HepG2 (cell line): Measurements from ENCODE around the gene SF3A2. TPM values are rescaled to one million over a fixed set of nuclear protein-coding genes. Genes with fewer than 3 reads are reported as not detected.
A peak's percentile ranks its signal among the peaks of the same experiment; 100 is the strongest.
"Not testable (repeated sequence)": the region's sequence is repeated elsewhere in the genome, so short reads cannot be mapped to it uniquely, and the experiment has no call there.

Experiments used
- ATAC-seq: fragments of 200-7000 bp; cut with Tn5 transposase; 3 replicates; pipeline ENCODE4 v1.9.1; 2020; ENCODE audit warnings: mild to moderate bottlenecking, moderate library complexity
- BruUV-seq: library from RNA; stranded (reverse); fragments of 400-500 nt; replicated peaks from 2 replicates; lab custom pipeline; 2021; lab: Mats Ljungman, UMichigan
- CTCF ChIA-PET: fragments of 300-600 bp; formaldehyde crosslinking; extraction: SDS; loops from one replicate; lab custom pipeline; 2021; ENCODE audit warnings: low total read pairs, inconsistent platforms, low intra/inter-chr PET ratio; lab: Yijun Ruan, JAX
- POLR2A ChIA-PET: fragments of 350-600 bp; sonication (Branson Sonifier 250); formaldehyde crosslinking; loops from one replicate; lab custom pipeline; 2020; ENCODE audit warnings: antibody characterized with exemption, inconsistent platforms; lab: Yijun Ruan, JAX
- DNase-seq: peaks from one replicate; pipeline ENCODE4 v3.0.0-alpha.2; 2015; ENCODE audit warnings: low spot score
- FAIRE-seq: peaks from 3 replicates; lab custom pipeline; 2011; peaks lifted over from hg19 to GRCh38; lab: Jason Lieb, UNC
- H2AFZ ChIP-seq: one replicate; pipeline ENCODE4 v1.6.1; 2011; ENCODE audit warnings: low read length, inconsistent platforms
- H3K27ac ChIP-seq: fragments of 300-600 bp; 3 replicates; pipeline ENCODE4 v1.8.0; 2011; ENCODE audit warnings: mixed run types, mild to moderate bottlenecking, mixed read lengths, low read length, inconsistent platforms; ENCODE audit not compliant: insufficient read depth; ENCODE audit errors: extremely low read length
- H3K27me3 ChIP-seq, 2 experiments: fragments of 200-600 bp in 1 of 2; 2 replicates in 1 of 2; 3 replicates in 1 of 2; pipeline versions ENCODE4 v1.6.0 to v1.8.0; 2011; ENCODE audit warnings: low read length in 2 of 2, mild to moderate bottlenecking in 2 of 2, moderate library complexity in 2 of 2, inconsistent platforms in 1 of 2; ENCODE audit not compliant: insufficient read depth in 2 of 2, control insufficient read depth in 1 of 2
- H3K36me3 ChIP-seq, 2 experiments: fragments of 200-600 bp in 1 of 2; replicated peaks in 1 of 2; 2 replicates in 1 of 2; 3 replicates in 1 of 2; pipeline versions ENCODE4 v1.5.1 to v1.8.0; 2011; ENCODE audit warnings: low read length in 2 of 2, inconsistent platforms in 1 of 2; ENCODE audit not compliant: insufficient read depth in 2 of 2, control insufficient read depth in 1 of 2
- H3K4me1 ChIP-seq: 2 replicates; pipeline ENCODE4 v1.5.1; 2012; ENCODE audit warnings: low read length, inconsistent platforms; ENCODE audit not compliant: insufficient read depth
- H3K4me2 ChIP-seq: 2 replicates; pipeline ENCODE4 v1.6.0; 2011; ENCODE audit warnings: low read depth, low read length, inconsistent platforms
- H3K4me3 ChIP-seq, 3 experiments: fragments of 200-600 bp in 1 of 3; sonication (generic), shearing (Covaris generic) in 1 of 3; replicated peaks in 1 of 3; 2 replicates each; pipeline ENCODE4 v1.5.1; 2011 to 2016; ENCODE audit warnings: low read length in 3 of 3, inconsistent platforms in 2 of 3, low read depth in 2 of 3, mild to moderate bottlenecking in 2 of 3, control low read depth in 1 of 3, mixed read lengths in 1 of 3; ENCODE audit not compliant: insufficient read depth in 1 of 3
- H3K79me2 ChIP-seq: one replicate; pipeline ENCODE4 v1.6.1; 2011; ENCODE audit warnings: low read length, inconsistent platforms; ENCODE audit not compliant: insufficient read depth
- H3K9ac ChIP-seq: 2 replicates; pipeline ENCODE4 v1.6.0; 2011; ENCODE audit warnings: mild to moderate bottlenecking, low read depth, low read length, inconsistent platforms; ENCODE audit not compliant: insufficient read depth
- H3K9me3 ChIP-seq: 2 replicates; pipeline ENCODE4 v1.5.1; 2012; ENCODE audit warnings: mild to moderate bottlenecking, low read length
- H4K20me1 ChIP-seq: 2 replicates; pipeline ENCODE4 v1.6.0; 2011; ENCODE audit warnings: inconsistent platforms, mild to moderate bottlenecking, low read length, moderate library complexity; ENCODE audit not compliant: insufficient read depth
- CHD4 ChIP-seq: fragments of 200-600 bp; sonication (generic); IDR thresholded peaks from 2 replicates; pipeline ENCODE4 v1.7.0; 2017; ENCODE audit warnings: mild to moderate bottlenecking, low read length, borderline replicate concordance
- FLYWCH1 ChIP-seq: sonication (generic); formaldehyde crosslinking; IDR thresholded peaks from 2 replicates; pipeline ENCODE4 v1.8.1; 2023; ENCODE audit warnings: mild to moderate bottlenecking, missing genetic modification reagents
- KDM6A ChIP-seq: IDR thresholded peaks from 2 replicates; pipeline ENCODE4 v1.6.1; 2016; ENCODE audit warnings: low read depth
- MYNN ChIP-seq: sonication (generic); formaldehyde crosslinking; IDR thresholded peaks from 2 replicates; pipeline ENCODE4 v1.4.0; 2020; ENCODE audit warnings: mild to moderate bottlenecking, low read depth, missing genetic modification reagents
- PAX8 ChIP-seq: sonication (generic); formaldehyde crosslinking; IDR thresholded peaks from 2 replicates; pipeline ENCODE4 v1.8.0; 2022; ENCODE audit warnings: mild to moderate bottlenecking, missing genetic modification reagents, borderline replicate concordance
- RAD51 ChIP-seq: fragments of 450-650 bp; IDR thresholded peaks from 2 replicates; pipeline ENCODE4 v1.6.1; 2016; ENCODE audit warnings: borderline replicate concordance
- TRAFD1 ChIP-seq: sonication (generic); formaldehyde crosslinking; IDR thresholded peaks from 2 replicates; pipeline ENCODE4 v1.5.1; 2020; ENCODE audit warnings: missing genetic modification reagents, mild to moderate bottlenecking, borderline replicate concordance
- ZC3H13 ChIP-seq: sonication (generic); formaldehyde crosslinking; IDR thresholded peaks from 2 replicates; pipeline ENCODE4 v1.8.1; 2023; ENCODE audit warnings: mild to moderate bottlenecking, missing genetic modification reagents, moderate library complexity
- ZNF101 ChIP-seq: sonication (generic); formaldehyde crosslinking; IDR thresholded peaks from 2 replicates; pipeline ENCODE4 v1.4.0; 2020; ENCODE audit warnings: mild to moderate bottlenecking, low read depth, missing genetic modification reagents, borderline replicate concordance
- ZNF263 ChIP-seq: sonication (generic); formaldehyde crosslinking; IDR thresholded peaks from 2 replicates; pipeline ENCODE4 v1.4.0; 2020; ENCODE audit warnings: missing genetic modification reagents
- ZNF629 ChIP-seq: sonication (generic); formaldehyde crosslinking; conservative IDR thresholded peaks from 2 replicates; pipeline ENCODE4 v1.5.0; 2020; ENCODE audit warnings: missing genetic modification reagents
- WGBS: methylation state at CpG from one replicate; pipeline ENCODE4 v1.1.6; 2017; ENCODE audit warnings: low lambda C conversion rate; 5-methylcytosine and 5-hydroxymethylcytosine counted together
- in situ Hi-C: cut with HindIII; loops from 2 replicates; pipeline ENCODE4 v1.10.0; 2017; ENCODE audit warnings: low pct_unique_long_range_greater_than_20kb; ENCODE audit not compliant: extremely low pct_ligation_motif_present
- intact Hi-C: fragments of 100-400 bp; cut with micrococcal nuclease; formaldehyde crosslinking; loops from one replicate; pipeline ENCODE4 v1.10.0; 2022; ENCODE audit not compliant: unreplicated experiment
- polyA plus RNA-seq, 8 experiments: library from polyadenylated mRNA; depleted of rRNA in 3 of 8; stranded (reverse) in 7 of 8; unstranded in 1 of 8; fragments of >200 nt; fragmentation: Illumina TruSeq in 4 of 8; extraction: Trizol in 4 of 8; gene quantifications; 2 replicates each; pipeline versions ENCODE4 v1.2.1 to v1.2.3, GENCODE V29; 2011 to 2016; ENCODE audit warnings: low read depth in 4 of 8, missing spikeins in 1 of 8, mixed read lengths in 1 of 8; ENCODE audit not compliant: insufficient read depth in 1 of 8
- total RNA-seq, 5 experiments: library from RNA; depleted of rRNA; stranded (reverse); fragments of >200 nt; fragmentation: Illumina TruSeq; extraction: Trizol; gene quantifications; 2 replicates each; pipeline ENCODE4 v1.2.3, GENCODE V29; 2016; ENCODE audit warnings: low read depth in 1 of 5
- TF ChIP-seq, protein P1 (sequence below): sonication (generic); formaldehyde crosslinking; IDR thresholded peaks from 2 replicates; pipeline ENCODE4 v1.5.0; 2020; ENCODE audit warnings: mild to moderate bottlenecking, missing genetic modification reagents
- TF ChIP-seq, protein P2 (sequence below): sonication (generic); formaldehyde crosslinking; IDR thresholded peaks from 2 replicates; pipeline ENCODE4 v1.4.0; 2020; ENCODE audit warnings: missing genetic modification reagents

SF3A2 gene
- total and polyA plus RNA-seq, 2 of the 13 experiments (the other 11 are each of a cell fraction or from before 2014, with no cell fraction given): 8.6 to 8.8 TPM

- H3K27me3 ChIP-seq, intact Hi-C loops, DNase-seq, H3K27ac ChIP-seq, FAIRE-seq, ATAC-seq, POLR2A ChIA-PET, H2AFZ ChIP-seq, CTCF ChIA-PET, in situ Hi-C loops, H3K4me3 ChIP-seq, H3K4me2 ChIP-seq, H3K4me1 ChIP-seq, H3K9me3 ChIP-seq, H3K9ac ChIP-seq, BruUV-seq: not testable (repeated sequence)
- 96% methylated on average over 50 of the region's 50 CpGs for WGBS
- TF ChIP-seq ZNF263 (CRISPR knock-in tag): peak; percentile 50; the same call in 1 of the 2 replicates
- H4K20me1 ChIP-seq: peaks cover 19% of the 10 kb centered on the region; the same call in 1 of the 2 replicates
- H3K79me2 ChIP-seq: peaks cover 23% of the 10 kb centered on the region
- H3K36me3 ChIP-seq: peaks cover 27 to 55% of the 10 kb centered on the region in 2 experiments
Measured at GRCh38 chr19:2200624-2201294, 35.9 kb upstream of the SF3A2 start.

DNA sequence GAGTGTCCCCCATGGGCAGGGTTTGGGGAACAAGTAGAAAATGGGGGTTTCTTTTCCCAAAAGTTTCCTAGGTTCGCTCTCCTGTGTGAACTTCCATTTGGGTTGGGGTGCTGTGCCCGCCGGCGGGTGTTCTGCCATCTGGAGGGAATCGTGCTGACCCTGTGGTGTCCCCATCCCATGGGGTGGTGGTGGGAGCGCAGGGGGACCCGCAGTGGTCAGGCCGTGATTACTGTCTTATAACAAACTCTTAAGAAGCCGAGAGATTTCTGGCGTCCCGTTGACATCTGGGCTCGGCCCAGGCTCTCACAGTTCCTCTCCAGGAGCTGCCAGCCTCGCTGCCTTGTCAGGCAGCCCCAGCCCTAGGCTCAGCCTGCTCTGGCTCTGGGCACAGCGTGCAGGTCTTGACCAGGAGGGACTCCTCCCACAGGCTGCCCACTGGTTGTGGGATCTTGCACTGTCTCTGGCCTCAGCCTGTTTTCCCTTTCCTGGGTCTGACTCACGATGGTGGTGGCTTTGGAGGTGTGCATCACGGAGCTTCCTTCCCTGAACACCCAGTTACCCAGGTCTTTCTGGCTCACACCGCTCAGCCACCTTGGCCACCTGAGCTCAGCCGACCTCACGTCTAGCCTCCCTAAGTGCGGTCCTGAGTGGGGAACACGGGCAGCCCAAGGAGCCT is 35.0 kb upstream of the SF3A2 start:
- ATAC-seq (no peak), DNase-seq (no peak), FAIRE-seq (no peak)
- intact Hi-C loops: no loop called here
- Histone ChIP-seq H3K36me3 (peaks cover 24 to 56% of the 10 kb centered on the region in 2 experiments), H3K4me1 (no peaks in the 10 kb centered on the region), H3K79me2 (peaks cover 23% of the 10 kb centered on the region), H3K27ac (no peak overlapping the region), H3K4me3 (no peak overlapping the region), H3K4me2 (no peak overlapping the region), H2AFZ (no peak overlapping the region), H4K20me1 (peaks cover 19% of the 10 kb centered on the region; the same call in 1 of the 2 replicates), H3K9me3 (no peaks in the 10 kb centered on the region), H3K9ac (no peak overlapping the region), H3K27me3 (no peaks in the 10 kb centered on the region)
- BruUV-seq: no TSS peak
- in situ Hi-C loops: no loop called here
- WGBS: 95% methylated on average over 20 of the region's 21 CpGs
- CTCF ChIA-PET: no interaction called here
- POLR2A ChIA-PET: no interaction called here
- TF ChIP-seq MYNN (no peak), RAD51 (no peak), ZC3H13 (CRISPR knock-in tag) (no peak), ZNF629 (CRISPR knock-in tag) (no peak), PAX8 (CRISPR knock-in tag) (no peak), TRAFD1 (CRISPR knock-in tag) (no peak), CHD4 (no peak), KDM6A (no peak), ZNF101 (CRISPR knock-in tag) (no peak), FLYWCH1 (CRISPR knock-in tag) (no peak)
- TF ChIP-seq, protein P1, sequence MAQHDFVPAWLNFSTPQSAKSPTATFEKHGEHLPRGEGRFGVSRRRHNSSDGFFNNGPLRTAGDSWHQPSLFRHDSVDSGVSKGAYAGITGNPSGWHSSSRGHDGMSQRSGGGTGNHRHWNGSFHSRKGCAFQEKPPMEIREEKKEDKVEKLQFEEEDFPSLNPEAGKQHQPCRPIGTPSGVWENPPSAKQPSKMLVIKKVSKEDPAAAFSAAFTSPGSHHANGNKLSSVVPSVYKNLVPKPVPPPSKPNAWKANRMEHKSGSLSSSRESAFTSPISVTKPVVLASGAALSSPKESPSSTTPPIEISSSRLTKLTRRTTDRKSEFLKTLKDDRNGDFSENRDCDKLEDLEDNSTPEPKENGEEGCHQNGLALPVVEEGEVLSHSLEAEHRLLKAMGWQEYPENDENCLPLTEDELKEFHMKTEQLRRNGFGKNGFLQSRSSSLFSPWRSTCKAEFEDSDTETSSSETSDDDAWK (CRISPR knock-in tag): no peak
- TF ChIP-seq, protein P2, sequence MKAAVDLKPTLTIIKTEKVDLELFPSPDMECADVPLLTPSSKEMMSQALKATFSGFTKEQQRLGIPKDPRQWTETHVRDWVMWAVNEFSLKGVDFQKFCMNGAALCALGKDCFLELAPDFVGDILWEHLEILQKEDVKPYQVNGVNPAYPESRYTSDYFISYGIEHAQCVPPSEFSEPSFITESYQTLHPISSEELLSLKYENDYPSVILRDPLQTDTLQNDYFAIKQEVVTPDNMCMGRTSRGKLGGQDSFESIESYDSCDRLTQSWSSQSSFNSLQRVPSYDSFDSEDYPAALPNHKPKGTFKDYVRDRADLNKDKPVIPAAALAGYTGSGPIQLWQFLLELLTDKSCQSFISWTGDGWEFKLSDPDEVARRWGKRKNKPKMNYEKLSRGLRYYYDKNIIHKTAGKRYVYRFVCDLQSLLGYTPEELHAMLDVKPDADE (CRISPR knock-in tag): no peak
